ENCODE results near the gene CLEC20A.

Gene CLEC20A

DNA sequence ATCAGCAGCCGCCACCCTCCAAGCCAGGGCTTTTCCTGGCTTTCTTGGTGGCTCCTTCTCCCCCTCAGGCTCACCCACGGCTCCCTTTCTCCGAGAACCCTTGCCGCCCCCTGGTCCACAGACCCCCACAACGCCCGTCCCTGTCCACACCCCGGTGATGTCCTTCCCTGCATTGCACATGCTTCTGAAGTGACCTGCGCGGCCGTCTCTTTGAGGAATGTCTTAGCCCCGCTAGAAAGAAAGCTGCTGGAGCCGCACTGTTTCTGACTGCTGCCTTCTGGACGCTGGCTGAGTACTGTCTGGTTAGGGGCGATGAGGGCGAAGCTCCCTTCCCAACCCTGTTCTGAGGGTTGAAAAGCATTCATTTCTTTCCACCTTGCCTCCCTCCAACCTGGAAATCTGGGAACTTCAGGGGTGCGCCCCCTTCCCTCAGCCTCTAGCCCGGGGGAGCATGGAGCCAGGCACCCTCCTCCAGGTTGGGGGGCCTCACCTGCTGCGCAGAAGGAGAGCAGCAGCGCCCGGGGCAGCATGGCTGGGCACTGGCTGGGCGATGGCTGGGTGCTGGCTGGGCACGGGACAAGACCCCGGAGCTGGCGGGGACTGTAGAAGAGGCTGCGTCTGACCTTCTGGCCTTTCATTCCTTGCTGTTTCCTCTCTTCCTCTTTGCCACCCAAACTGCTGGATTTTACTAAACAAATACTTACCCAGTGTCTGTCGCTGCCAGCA lies at the start of gene CLEC20A:
Gene CLEC20A (minus strand): TSS at position 555 of the 726 bp plus-strand sequence. CDS start 25 bp downstream, at position 530.
- no peak for DNase-seq

DNA sequence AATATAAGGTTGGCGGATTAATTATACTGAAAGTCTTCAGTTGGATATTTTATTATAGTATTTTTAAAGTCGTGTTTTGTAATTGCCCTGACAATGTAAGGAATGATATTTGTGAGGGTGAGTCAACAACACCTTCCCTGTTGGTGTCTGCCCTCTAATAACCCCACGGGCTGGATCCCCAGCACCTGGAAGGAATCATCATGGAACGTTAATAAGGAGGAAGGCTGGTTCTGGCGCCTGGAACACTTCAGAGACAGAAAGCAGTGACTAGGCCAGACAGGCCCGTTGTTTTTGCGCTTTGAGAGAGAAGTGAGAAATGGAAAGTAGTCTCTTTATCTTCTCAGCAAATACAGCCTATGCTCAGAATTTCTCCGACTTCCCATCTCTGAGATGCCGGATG lies 47.8 kb upstream of the CLEC20A start:
- DNase-seq, result no peak

DNA sequence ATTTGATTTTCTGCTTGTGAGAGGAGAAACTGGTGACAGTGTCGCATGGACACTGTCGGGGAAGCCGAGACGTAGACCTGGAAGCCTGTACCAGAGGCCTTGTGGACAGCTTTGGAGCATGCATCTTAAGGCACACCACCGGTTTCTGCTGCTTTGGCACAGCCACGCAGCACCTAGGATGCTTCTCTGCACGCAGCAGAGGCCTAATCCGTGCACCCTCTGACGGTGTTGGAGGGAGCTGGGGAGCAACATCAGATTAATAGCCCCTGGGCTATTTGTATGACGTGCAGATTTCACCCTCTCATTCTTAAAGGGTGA lies 46.5 kb upstream of the CLEC20A start:
- peak in 1 of 2 donors; percentile 31 for DNase-seq

DNA sequence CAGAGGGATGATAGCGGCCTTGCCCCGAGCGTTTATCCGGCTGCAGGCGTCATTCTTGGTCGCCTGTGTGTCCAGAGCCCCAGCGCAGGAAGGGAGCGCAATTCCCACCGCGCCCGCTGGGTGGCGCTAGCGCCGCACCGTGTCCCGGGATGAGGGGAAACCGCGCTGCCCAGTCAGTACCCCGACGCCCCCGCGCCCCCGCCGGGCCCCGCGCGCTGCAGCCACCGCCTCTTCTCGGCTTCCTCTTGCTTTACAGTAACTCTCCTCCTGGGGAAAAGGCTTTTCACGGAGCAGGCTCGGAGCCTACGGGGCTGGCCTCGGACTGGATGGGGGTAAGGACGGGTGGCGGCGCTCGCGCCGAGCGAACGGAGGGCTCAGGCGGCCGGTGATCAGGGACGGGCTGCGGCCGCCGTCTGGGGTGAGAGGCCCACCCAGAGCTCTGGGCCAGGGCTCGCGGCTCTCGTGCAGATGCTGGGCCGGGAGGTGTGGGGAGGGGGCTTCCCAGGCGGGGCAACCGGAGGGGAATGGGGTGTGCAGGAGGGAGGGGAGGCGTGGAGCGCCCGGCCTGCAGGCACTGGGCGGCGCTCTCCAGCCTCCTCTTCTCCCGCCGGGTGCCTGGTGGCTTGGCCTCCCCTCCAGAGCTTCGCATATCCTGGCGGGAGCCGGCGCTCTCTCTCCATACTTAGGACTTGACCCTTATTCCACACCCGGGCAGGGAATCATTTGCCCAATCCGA lies 46.0 kb upstream of the CLEC20A start:
- peak; percentile 73 to 96 for DNase-seq

DNA sequence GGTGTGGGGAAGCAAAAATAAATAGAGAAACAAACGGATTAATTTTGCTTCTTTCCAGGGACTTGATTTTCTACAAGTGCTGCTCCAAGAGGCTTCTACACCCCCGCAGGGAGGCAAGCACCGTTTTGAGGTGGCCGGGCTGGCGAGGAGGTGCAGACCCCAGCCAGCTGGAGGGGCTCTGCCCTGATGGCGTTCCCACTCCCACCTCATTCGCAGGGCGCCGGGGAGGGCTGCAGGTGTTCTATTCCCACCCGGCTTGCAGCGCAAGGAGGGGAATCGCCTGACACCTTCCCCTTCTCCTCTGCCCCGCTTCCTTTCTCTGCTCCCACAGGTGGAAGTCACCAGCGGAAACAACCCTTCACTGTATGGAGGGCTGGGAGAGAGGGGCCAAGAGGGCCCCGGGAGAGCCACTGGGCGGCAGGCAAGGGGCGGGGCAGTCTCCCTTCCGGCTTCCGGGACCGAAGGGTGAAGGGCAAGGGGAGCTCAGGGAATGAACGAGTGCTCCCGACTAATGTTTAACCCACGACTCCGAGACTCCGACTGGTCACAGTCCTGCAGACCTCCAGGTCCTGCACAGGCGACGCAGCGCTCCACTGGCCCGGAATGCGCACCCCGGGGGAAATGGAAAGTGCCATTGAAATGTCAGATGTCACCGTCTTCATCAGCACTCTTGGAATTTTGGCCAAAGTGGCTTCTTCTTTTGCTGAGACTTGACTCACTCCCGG lies 45.2 kb upstream of the CLEC20A start:
- DNase-seq, result peak in 1 of 2 donors; percentile 38

DNA sequence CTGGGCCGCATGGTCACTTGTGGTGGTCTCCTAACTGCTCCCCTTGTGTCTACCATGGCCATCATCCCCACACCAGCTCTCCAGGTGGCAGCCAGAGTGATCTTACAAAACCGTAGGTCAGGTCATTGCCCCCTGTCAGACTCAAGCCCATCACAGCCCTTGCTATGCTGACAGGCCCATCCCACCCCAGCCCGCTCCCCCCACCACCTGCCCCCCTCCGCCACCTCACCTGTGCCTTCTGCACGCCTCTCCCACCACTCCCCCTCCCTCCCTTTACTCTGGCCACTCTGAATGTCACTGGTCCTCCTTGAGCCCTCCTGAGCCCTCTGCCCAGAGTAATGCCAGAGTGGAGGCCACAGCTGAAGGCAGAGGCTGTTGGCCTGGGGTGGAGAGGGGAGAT lies 44.6 kb upstream of the CLEC20A start:
- no peak for DNase-seq

DNA sequence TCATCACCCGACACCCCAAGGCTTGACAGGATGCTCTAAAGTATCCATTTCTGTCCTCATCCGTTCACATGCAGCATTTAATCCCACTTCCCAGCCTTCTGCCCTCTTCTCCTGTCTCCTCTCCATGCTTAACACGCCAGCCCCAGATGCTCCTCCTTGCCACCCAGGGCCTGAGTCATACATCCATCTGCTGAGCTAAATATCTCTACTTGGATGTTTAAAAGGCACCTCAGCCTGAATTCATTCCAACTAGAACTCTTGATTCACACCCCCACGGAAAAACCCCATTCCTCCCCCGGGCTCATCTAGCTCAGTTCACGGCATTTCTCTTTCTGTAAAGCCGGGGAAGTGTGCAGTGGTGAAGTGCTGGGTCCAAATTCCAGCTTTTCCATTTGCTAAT lies 43.9 kb upstream of the CLEC20A start:
- no peak for DNase-seq

DNA sequence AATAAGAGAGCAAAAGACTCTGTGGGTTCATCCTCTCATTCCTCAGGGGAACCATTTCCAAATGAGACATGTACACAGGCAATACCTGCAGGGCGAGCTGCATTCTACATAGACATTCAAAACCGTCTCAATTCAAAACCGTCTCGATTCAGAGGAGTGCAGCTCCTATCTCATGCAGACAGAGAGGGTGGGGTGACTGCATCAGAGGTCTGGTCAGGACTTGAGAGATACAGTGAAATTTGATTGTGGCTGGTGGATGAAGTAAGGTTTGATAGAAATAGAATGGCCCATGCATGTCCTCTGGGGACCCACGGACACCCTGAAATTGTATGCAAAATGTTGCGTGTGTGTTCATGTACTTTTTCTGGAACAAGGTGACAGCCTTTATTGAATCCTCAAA lies 43.4 kb upstream of the CLEC20A start:
- DNase-seq, result no peak

DNA sequence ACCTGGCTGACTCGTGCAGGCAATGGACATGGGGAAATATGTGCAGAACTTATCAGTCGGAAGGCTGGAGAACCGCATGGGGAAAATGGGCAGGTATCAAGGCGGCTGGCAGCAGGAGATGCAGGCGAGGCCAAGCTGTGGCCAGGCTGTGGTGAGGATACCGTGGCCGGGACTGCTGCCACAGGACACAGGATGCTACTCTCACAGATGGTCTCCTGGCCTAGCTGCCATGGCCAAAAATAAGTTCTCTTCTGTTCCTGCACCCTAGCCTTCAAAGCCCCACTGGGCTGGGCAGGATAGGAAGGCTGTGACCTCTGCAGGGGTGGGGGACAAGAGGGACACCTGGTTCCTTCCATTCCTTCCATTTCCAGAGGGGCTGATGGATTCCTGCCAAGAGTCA lies 42.5 kb upstream of the CLEC20A start:
- no peak for DNase-seq

DNA sequence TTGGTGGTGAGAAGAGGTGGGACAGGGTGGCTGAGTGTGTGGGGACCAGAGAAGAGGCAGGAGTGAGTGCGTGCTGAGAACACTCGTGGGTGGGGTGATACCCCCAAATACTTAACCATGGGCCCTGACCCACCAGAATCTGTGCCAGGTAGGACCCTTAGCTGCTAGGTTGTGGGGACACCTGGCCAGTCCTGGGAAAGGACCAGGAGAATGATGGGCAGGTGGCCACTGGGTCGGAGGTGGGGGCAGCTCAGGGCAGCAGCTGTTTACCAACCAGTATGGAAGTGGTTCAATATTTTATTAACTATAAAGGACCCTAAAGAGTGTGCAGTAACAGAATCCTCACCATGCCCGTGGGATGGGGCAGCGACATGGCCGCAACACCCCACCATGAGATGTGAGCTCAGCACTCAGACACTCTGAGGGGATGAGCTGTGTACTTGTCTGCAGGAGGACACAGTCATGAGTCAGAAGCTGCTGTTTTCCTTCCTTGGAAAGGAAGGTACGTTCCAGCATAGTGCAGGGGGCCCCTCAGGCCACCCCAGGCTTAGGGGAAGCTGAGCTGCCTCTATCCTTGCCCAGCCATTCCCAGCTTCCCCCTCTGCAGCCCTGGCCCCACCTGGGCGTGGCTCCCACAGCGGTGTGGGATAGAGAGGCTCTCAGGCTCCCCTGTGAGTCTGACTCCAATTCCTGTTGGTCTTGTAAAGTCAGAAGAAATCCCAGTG lies 41.6 kb upstream of the CLEC20A start:
- no peak for DNase-seq

DNA sequence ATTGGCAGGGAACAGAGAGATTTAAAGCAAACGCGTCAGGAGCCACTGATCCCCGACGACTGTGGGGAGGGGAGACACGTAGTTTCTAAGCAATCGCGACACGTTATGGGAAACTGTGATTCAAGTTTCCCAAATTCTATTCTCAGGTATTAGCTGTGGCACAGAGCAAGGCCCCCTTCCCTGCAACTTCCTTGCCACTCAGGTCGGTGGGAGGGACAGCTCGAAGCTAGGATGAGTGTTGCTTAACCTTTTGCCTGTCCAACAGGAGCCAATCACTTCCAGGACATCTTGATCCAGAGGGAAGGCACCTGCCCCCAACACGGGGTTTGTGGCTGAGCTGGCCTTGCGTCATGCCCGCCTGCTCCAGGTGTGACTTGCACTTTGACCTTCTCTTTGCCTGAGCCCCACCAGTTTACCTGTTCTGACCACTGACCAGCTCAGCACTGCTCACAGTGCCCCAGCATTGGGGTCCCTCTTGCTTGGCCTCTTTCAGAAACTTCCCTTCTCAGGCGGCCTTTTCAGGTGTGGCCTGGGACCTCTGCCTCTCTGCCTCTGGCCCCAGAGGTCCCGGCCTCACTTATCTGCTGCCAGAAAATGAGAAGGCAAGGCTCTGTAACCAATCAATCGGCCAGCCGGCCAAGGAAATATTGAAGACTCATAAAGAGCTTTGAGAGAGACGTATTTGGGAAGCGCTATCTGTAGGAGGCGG lies 40.8 kb upstream of the CLEC20A start:
- DNase-seq, result no peak

DNA sequence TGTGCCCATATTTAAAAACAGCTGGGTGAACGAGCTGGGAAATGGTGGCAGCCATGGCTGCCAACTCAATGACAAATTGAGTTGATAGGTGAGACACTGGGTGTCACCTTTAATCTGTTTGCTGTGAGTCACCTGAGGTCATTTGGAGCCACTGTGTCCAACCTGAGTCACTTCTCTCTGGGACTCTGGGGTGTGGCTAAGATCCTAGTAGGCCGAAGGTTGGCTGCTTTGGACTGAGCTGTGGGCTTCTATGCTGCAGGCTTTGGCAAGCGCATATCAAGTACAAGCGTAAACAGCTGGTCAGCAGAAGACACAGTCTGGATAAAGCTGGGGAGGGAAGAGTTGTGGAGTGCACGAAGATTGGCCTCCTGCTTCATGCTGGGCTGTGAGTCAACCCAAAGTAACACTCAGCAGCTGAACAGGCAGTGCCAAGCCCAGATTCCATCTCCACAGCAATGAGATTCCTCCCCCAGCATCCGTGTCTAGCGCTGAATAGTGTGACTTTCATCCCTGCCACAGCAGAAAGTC lies 40.1 kb upstream of the CLEC20A start:
- no peak for DNase-seq

DNA sequence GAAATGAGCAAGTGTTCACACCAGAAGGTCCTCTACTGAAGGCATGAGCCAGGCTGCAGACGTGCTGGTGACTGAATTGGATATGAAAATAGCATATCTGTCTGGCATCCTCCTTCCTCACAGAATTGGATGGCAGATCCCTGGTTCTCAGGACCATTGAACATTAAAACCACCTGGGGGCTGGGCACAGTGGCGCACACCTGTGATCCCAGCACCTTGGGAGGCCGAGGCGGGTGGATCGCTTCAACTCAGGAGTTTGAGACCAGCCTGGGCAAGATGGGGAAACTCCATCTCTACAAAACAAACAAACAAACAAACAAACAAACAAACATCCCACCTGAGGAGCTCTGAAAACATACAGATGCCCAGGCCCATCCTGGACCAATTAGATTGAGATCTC lies 39.6 kb upstream of the CLEC20A start:
- DNase-seq, result no peak

DNA sequence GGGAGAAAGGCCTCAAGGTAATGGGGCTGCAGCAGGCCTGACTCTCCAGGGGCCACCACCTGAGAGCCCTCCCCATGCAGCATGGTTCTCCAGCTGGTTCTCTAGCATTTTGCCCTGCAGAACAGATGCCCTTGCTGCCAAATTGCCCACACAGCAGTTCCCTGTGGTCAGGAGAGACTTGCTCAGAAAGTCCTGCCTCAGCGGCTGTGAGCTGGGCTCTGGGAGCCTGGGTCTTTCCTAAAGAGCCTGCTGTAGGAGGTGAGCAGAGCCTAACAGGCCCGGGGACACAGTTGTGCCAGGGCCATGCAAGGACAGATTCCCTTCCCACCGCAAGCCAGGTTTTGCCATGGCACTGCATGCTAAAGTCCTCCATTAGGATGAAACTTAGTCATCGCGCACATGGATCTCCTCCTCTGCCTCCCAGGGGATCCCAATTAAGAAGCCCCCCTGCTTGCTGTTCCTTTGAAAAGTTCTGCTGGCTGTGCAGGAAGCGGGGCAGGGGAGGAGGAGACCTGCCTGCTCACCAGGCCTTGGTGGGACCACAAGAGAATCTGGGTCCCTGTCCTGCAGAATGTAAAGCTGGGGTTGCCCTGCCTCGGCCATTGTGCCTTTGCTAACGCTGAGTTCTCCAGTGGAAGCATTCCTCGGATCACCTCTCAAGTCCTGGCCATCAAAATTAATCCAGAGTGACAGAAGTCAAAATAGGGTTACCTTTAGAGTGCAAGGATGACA lies 37.5 kb upstream of the CLEC20A start:
- no peak for DNase-seq

DNA sequence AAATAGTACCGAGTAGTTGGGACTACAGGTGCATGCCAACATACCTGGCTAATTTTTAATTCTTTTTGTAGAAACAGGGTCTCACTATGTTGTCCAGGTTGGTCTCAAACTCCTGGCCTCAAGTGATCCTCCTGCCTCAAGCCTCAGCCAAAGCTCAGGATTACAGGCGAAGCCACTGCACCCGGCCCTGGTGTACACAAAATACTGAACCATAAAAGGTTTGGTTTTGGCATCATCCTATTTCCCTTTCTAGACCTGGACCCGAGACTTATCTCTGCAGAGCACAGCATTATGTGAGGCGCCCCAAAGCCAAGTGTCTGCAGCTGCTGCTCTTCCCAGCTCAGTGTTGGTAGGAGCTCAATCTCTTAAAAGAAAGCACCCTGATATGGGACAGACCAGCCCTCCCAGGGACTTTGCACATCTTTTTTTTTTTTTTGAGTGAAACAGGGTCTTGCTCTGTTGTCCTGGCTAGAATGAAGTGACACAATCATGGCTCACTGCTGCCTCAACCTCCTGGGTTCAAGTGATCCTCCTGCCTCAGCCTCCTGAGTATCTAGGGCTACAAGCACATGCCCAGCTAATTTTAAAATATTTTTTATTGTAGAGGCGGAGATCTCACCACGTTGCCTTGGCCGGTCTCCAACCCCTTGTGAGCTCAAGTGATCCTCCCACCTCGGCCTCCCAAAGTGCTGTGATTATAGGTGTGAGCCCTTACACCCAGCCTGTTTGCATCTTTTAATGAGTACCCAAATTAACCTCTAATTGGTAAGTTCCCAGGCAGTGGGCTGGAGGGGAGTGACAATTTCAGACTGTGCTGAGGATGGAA lies 36.6 kb upstream of the CLEC20A start:
- DNase-seq, result no peak

DNA sequence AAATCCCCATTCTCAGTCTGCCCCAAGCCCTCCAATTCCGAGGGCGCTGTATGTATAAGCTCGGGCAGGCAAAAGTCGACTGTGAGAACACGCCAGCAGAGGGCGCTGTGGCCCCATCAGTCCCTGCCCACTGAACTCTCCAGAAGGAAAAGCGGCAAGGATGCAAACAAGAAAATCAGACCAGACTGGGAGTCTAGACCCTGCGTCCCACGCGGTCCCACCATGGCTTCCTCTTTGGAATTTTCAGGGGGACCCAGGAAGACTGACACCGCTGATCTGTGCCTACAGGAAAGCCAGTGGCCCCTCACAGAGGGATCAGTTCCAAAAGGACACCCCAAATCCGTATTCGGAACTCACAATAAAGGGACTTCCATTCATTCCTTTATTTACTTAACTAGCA lies 35.6 kb upstream of the CLEC20A start:
- peak; percentile 34 to 41 for DNase-seq

DNA sequence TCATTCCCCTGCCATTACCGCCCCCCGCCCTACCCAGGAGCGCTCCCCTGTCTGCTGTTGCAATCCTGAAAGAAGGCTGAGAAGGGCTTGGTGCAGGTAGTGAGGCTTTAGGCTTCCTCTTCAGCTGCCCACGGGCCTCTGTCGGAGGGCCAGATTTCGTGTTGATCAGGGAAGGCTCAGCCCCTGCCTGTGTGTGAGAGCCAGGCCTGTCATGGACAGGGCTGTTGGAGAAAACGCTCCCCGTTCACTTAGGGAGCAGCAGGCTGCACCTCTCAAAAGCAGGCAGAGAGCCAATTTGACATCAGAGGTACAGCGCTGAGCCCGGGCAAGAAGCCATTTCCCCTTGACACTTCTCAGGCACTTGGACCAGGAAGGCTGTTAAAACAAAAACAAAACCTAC lies 35.1 kb upstream of the CLEC20A start:
- DNase-seq, result no peak

DNA sequence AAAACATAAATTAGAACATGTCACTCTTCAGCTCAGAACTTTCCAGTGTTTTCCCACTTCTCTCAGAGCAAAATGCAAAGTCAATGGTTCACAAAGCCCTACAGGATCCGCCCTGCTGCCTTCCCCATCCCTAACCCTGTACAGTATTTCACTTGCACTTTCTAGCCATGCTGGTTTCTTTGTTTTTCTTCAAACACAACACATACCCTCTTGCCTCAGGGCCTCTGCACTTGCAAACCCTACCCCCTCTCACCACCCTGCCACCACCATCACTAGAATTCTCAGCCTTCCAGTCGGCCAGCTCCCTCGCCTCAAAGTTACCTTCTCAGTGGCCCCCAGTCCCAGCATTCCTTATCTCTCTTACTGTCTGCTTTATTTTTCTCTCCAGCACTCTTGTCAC lies 33.7 kb upstream of the CLEC20A start:
- DNase-seq, result no peak

DNA sequence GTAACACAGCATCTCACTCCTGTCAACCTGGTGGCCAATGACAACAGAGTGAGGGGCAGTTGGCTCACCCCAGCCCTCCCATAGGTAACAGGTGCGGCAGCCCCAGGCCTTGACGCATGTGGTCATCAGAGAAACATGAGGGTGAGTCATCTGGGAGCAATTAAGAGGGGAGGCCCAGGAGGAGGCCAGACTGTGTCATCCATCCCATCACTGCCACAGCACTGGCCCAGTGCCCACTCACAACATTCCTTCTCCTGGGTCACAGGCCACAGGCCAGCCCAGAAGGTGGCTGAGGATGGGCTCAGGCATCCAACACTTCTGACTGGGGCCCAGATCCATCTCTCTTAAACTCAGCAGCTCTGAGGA lies 33.3 kb upstream of the CLEC20A start:
- no peak for DNase-seq

DNA sequence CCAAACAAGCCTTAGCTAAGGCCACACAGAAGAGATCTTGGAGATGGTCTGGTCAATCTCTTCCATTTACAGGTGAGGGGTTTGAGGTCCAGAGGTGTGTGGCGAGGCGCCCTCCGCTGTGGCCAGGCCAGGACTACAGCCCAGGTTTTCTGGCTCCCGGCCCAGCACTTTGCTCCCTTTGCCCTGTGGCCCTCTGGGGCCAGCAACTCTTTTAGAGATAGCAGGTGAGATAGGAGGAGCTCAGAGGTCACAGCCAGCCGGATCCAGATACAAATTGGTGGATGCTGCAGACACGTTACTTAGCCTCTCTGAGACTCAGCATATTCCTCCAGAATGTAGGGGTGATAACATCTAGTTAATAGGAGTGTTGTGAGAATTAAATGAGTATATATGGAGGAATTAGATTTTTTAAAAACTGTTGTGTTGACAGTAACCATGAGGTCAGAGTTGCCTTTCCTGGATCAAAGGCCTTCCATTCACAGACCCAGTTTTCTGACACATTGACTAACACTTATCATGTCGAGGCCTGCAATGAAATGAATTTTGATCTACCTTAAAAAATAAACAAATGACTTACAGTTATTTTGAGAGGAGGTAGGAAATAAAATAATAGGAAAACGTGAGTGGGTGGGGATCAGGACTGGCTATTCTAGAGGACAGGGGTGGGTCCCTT lies 32.7 kb upstream of the CLEC20A start:
- no peak for DNase-seq

Measured in bone marrow (tissue), 2 donors.